IPS DF 4.7 (cell line): ENCODE measurements around the gene MS4A3.
"Not testable (repeated sequence)": the region's sequence is repeated elsewhere in the genome, so short reads cannot be mapped to it uniquely, and the experiment has no call there.

Experiments
- DNase-seq: peaks from one replicate; pipeline ENCODE4 v3.0.0-alpha.2; 2013; ENCODE audit warnings: low spot score; ENCODE audit errors: extremely low read depth

MS4A3 gene, protein sequence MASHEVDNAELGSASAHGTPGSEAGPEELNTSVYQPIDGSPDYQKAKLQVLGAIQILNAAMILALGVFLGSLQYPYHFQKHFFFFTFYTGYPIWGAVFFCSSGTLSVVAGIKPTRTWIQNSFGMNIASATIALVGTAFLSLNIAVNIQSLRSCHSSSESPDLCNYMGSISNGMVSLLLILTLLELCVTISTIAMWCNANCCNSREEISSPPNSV

DNA sequence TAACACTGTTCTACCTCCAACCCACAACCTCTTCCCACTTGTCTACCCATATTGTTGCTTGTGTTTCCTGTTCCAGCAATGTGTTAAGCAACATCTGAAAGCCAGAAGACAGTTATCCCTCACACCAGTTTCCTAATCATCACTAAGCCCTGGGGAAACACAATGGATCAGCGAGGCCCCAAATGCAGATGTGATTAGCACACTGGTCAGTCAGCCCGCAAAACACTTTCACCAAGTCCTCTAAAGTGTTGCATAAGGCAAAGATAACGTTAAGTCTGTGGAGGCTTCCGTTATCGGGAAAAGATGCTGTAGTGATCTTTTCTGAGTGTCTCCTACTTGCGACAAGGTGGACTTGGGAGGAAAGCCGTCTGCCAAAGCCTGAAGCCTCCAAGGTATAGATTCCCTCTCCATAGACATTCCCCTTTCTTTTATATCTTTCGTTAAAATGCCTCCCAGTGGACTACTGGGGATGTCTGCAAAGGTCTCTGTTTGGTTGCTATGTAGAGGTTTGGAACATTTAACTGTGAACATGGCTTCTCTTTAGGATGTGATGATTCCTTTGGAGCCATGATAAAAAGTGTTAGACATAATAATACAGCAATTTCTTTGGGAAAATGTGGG is at the start of gene MS4A3:
MS4A3 (plus strand) TSS at position 317 of the 621 bp plus-strand sequence. CDS start 4,496 bp downstream, outside the sequence.
- no peak for DNase-seq

DNA sequence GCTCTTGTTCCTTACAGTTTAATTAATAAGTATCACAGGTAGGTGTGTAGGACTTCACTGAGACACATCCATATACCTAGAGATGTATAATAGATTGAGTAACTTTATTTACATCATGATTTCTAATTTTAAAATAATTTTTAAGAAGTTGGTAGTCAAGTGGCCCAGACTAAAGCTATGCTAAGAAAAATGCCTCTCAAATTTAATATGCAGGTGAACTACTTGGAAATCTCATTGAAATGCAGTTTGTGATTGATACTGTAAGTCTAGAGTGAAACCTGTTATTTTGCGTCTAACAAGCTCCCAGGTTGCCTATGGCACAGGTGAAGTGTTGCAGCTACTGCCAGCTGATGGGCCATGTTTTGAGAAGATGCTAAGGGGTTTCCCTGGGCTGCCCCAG is 39.6 kb upstream of the MS4A3 start, which contains the start of gene OOSP4B:
OOSP4B (plus strand) TSS at position 301 of the 400 bp plus-strand sequence.
- DNase-seq: no peak

DNA sequence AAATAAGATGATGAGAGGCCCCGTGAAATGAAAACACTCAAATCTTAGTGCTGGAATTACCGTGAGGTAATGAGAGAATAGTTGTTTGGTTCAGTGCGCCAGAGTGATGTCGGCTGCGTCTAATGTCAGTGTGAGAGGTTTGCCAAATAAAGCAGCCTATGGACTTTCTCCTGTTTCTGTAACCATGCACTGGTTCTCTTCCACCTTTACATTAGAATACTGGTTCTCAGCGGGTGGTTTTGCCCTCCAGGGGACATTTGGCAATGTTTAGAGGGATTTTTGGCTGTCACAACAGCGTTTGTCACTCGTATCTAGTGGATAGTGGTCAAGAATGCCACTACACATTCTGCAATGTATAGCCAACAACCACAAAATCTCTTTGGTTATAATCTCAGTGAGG is 38.4 kb upstream of the MS4A3 start:
- DNase-seq: no peak

DNA sequence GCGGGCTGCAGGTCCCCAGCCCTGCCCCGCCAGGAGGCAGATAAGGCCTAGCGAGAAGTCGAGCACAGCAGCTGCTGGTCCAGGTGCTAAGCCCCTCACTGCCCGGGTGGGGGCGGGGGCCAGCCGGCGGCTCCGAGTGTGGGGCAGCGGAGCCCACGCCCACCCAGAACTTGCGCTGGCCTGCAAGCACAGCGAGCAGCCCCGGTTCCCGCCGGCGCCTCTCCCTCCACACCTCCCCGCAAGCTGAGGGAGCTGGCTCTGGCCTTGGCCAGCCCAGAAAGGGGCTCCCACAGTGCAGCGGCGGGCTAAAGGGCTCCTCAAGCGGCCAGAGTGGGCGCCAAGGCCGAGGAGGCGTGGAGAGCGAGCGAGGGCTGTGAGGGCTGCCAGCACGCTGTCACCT is 36.1 kb upstream of the MS4A3 start:
- not testable (repeated sequence) for DNase-seq

DNA sequence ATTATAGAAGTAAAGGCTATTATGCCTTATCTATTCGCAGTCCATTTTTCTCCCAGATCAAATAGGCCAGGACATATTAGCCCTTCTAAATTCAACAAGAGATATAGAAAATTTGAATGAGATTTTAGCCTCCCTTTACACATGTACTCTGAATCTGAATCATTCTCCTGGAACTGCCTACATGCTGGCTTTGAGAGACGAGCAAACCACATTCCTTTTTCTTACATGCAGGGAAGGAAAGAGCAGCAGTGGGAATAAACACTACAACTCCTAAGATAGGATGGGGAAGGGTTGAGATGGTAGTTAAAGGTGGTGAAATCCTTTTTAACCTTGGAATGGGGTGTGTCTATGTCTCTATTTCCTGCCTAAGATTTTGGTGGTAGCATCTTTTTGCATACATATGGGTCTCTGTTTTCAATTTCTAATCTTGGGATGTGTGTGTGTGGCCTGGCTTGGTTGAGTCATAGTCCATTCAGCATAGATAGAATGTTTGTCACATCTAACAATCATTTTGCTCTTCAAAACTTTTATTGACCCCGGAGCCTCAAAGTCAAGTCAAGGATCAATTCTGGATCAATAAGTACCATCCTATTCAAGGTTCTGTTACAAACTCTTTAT is 27.3 kb upstream of the MS4A3 start:
- DNase-seq: no peak

DNA sequence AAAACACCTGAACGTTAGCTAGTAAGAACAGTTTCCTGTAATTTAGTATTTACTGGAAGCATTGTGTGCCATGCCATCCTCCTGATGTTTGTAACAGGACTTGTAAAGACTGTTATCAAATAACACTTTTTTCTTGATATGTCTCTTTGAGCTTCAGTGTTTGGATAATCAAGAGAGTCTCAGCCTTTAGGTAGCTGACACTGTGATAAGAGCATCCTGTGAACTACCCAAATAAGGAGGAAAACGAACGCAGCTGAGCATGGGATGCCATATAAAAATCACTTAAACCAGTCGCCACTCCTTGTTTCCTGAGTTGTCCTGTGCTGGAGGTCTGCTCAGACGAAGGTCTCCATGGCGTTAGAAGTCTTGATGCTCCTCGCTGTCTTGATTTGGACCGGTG is 16.4 kb upstream of the MS4A3 start, which contains the start of gene OOSP2:
OOSP2 (plus strand) TSS at position 301 of the 400 bp plus-strand sequence; CDS start at position 352, 51 bp downstream.
- no peak for DNase-seq

DNA sequence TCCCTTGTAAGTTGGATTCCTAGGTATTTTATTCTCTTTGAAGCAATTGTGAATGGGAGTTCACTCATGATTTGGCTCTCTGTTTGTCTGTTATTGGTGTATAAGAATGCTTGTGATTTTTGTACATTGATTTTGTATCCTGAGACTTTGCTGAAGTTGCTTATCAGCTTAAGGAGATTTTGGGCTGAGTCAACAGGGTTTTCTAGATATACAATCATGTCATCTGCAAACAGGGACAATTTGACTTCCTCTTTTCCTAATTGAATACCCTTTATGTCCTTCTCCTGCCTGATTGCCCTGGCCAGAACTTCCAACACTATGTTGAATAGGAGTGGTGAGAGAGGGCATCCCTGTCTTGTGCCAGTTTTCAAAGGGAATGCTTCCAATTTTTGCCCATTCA is 6.0 kb upstream of the MS4A3 start:
- DNase-seq: not testable (repeated sequence)

DNA sequence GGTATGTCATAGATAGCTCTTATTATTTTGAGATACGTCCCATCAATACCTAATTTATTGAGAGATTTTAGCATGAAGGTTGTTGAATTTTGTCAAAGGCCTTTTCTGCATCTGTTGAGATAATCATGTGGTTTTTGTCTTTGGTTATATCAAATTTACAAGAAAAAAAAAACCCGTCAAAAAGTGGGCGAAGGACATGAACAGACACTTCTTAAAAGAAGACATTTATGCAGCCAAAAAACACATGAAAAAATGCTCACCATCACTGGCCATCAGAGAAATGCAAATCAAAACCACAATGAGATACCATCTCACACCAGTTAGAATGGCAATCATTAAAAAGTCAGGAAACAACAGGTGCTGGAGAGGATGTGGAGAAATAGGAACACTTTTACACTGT is 5.6 kb upstream of the MS4A3 start:
- not testable (repeated sequence) for DNase-seq

DNA sequence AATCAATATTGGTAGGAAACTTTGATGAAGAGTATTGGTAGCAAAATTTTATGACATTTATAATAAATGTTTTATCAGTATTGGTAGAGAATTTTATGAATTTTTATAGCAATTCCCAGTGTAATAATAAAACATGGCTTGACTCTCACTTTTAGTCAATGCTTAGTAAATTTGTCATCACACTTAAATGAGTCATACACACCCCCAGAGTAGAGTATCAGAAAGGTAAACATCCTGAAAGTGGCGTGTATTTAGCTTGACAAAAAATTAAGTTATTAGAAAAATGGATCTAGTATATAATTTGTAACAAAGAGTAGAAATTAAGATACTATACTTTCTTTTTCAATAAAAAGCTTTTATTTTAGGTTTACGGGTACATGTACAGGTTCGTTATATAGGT is 2.6 kb downstream of the MS4A3 start:
- no peak for DNase-seq

DNA sequence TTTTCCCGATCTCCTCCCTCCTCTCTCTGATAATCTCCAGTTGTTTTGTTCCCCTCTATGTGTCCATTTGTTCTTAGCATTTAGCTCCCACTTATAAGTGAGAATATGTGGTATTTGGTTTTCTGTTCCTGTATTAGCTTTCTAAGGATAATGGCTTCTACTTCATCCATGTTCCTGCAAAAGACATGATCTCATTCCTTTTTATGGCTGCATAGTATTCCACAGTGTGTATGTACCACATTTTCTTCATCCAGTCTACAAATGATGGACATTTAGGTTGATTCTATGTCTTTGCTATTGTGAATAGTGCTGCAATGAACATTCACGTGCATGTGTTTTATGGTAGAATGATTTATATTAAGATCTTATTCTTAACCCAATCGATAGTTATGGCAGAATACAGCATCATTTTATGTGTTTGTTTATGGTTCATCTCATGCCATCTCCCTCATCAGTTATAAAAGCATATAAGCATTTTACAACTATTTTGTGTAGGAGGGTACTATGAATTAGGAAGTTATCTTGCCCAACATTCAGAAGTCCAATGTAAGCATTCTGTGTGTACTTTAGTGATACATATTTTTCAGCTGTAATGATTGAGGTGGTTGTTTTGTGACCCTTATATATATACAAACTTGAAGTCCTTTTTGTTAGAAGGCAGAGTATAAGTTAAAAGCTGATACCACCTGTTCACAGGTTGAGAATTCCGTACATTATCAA is 3.2 kb downstream of the MS4A3 start:
- no peak for DNase-seq

DNA sequence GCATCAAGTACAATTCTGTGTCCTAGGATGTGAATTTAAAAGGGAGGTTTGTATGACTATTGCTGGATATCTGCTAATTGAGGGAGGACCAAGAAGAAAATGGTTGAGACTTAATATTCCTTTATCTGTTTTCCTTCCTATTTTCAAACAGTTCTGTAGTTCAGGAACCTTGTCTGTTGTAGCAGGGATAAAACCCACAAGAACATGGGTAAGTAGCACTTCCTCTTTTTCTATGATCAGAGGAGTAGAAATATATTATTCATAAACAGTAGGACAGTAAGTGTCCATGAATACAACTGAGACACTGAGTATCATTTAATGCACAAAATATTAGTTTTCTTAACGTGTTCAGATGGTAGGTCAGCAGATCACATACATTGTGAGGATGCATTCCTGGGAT is 7.6 kb downstream of the MS4A3 start:
- no peak for DNase-seq

DNA sequence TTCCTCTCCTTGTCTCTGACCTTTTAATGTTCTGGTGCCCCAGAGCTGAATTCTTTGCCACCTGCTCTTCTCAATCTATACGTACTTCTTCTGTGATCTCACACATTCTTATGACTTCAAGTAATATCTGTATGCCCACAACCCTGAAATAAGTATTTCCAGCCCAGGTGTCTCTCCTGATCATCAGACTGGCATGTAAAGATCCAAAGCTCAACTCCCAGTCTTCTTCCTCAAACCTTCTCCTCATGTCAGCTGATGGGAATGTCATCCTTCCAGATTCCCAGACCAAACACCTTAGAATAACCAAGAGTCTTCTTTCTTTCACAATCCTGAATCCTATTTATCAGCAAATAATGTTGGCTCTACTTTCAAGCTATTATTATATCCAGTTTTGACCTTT is 9.3 kb downstream of the MS4A3 start:
- no peak for DNase-seq

DNA sequence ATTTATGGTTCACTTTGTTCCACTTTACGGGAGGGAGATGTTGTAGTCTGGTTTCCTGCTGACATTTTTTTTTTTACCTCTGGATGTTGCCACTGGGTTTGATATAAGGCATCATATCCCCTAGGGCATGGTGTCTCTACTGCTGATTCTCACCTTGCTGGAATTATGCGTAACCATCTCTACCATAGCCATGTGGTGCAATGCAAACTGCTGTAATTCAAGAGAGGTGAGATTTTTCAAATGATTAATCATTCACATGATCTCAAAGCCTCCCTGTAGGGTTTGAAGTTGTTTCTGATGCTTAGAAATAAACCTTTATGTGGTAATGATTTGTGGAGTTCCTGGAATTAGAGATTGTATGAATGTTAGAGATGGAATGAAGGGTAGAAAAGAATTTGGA is 13.0 kb downstream of the MS4A3 start:
- no peak for DNase-seq

DNA sequence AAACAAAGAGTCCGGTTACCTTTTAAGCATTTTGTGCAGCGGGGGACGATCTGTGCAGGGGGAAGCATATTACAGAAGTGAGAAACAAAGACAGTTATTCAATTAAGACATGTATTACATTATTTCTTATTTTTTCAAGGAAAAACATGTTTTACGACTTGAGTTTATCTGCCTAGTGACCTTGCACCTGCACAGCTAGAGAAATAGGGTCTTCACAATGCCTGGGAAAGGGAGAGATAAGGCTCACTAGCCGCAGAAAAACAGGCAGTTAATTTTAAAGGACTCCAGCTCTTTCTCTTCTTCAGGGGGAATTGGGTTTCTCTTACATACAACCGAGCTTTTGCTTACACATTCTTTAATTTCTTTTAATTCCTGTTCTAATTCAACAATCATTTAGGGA is 15.2 kb downstream of the MS4A3 start:
- DNase-seq: not testable (repeated sequence)

DNA sequence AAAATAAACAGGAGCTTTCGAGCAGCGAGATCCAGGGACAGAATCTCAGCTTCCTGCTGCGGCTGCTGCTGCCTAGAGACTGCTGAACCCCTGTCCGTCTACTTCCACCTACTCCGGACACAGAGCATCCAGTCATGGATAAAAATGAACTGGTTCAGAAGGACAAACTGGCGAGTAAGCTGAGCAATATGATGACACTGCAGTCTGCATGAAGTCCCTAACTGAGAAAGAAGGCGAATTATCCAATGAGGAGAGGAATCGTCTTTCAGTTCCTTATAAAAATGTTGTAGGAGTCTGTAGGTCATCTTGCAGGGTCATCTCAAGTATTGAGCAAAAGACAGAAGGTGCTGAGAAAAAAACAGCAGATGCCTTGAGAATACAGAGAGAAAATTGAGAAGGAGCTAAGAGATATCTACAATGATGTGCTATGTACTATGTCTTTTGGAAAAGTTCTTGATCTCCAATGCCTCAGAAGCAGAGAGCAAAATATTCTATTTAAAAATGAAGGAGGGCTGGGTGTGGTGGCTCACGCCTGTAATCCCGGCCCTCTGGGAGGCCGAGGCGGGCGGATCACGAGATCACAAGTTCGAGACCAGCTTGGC is 20.9 kb downstream of the MS4A3 start:
- DNase-seq: no peak

DNA sequence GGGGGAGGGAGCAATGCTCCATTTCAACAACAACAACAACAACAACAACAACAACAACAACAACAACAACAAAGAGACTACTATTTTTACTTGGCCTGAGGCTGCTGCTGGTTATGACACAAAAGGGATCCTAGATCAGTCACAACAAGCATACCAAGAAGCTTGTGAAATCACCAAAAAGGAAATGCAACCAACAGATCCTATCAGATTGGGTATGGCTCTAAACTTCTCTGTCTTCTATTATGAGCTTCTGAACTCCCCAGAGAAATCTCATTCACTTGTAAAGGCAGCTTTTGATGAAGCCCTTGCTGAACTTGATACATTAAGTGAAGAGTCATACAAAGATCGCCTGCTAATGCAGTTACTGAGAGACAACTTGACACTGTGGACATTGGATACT is 21.5 kb downstream of the MS4A3 start:
- DNase-seq: no peak

DNA sequence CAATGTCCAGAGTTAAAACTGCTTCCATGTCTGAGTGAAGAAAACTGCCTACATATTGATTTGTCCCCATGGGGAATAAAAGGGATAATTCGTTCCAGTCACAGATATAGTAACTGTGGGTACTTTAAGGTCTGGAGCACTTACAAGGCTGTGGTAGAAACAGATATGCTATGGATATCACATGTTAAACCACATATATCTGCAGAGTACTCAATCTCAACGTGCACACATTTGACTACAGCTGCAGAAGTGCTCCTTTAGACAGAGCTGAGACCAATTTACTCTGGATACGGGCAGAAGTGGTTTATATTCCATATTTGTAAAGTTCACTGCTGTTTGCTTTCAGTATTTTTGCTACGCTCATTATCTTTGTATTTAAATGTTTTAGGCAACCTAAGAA is 22.3 kb downstream of the MS4A3 start:
- DNase-seq: no peak

DNA sequence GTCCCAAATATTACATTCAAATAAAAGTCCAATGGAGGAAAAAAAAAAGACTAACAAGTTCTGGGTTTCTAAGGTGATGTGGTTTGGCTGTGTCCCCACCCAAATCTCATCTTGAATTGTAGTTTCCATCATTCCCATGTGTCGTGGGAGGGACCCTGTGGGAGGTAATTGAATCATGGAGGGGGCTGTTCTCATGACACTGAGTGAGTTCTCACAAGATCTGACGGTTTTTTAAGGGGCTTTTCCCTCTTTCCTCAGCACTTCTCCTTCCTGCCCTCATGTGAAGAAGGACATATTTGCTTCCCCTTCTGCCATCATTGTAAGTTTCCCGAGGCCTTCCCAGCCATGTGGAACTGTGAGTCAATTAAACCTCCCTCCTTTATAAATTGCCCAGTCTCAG is 24.1 kb downstream of the MS4A3 start:
- no peak for DNase-seq

DNA sequence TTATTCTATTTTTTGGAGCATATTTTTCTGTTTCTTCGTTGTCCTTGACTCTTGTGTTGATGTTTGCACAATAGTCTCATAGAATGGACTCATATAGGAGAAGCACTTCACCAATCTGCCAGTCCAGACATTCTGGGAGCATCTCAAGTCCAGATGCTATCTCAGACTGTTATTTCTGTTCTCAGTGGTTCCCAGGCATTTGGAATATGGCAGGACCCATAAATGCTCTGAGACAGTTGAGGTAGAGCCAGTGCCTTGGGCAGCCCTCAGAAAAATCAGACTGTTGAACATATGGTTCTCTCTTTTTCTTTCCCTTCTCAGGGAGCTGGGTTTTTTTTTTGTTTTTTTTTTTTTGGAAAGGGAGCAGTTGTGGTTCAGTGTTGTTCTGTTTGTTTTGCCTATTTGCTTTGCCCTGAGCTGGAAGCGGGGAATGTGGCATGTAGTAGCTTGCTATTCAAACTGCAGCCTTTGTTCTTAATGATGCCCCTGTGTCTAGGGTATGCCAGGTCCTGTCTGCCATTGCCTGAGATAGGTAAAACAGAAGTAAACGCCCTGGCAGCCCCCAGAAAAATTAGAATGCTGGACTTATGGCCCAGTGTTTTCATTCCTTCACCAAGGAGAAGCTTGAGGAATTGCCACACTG is 28.3 kb downstream of the MS4A3 start:
- DNase-seq: no peak

DNA sequence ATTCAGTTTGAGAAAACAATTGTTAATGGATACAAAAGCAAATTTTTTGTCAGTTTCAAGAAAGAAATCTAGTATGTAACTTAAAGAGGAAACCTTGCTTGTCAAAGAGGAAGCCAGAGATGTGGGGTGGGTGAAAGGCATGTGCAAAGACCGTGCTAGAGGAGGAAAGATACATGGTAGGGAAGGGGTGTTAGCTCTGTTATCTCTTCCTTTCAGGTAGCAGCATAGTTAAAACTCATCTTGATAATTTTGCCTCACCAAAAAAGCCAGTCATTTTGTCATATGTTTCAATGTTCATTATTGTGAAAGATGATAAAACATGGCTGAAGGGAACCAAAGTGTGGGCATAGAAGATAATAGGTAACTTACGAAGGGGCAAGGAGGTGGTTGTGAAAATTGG is 29.4 kb downstream of the MS4A3 start:
- no peak for DNase-seq

DNA sequence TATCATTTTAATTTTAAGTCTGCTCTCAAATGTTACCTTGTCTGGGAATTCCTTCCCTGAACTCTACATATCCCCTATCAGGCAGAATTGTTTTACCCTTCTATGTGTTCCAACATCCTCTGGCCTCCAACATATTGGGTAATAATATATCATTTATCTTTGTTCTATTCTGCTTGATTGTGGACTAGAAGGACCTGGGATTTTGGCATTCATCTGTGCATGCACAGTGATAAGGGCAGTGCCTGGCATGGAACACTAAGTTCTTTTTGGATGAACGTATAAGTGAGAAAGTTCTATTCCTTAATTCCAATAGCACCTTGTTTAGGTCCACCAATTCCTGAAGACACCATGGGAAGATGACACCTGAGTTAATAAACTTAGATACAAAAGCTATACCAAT is 30.8 kb downstream of the MS4A3 start:
- DNase-seq: no peak
